B cell (primary cell): ENCODE results near the gene SLC25A25.

Experiments used
- CTCF ChIP-seq: fragments of 200-600 bp; IDR thresholded peaks from one replicate; pipeline ENCODE4 v1.8.0; 2022; ENCODE audit warnings: antibody characterized with exemption, mild to moderate bottlenecking
- EZH2 ChIP-seq: IDR thresholded peaks from 2 replicates; pipeline ENCODE4 v1.6.1; 2012; ENCODE audit warnings: borderline replicate concordance, low read depth, mild to moderate bottlenecking, moderate library complexity, low read length; ENCODE audit not compliant: insufficient read depth, poor library complexity, severe bottlenecking

DNA sequence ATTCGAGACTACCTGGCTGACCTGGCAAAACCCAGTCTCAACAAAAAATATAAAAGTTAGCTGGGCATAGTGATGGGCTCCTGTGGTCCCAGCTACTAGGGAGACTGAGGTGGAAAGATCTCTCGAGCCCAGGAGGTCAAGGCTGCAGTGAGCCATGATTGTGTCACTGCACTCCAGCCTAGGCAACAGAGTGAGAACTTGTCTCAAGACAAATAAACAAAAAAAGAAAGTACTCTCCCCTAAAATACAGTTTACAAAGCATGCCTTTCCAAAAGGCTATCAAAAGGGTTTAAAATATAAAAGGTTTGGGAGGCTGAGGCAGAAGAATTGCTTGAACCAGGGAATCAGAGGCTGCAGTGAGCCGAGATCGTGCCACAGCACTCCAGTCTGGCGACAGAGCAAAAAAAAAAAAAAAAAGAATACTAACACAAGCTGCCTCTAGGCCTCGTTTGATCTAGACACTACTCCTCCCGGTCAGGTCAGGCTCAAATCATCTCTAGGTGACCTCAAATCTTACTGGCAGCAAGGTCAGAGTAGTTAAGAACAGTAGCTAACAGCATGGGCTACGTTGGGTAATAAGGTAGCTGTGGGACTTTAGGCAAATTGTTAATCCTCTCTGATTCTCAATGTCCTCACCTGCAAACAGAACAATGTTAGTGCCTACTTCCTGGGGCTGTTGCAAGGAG is 10.2 kb upstream of the SLC25A25 start:
- TF ChIP-seq CTCF = no peak
- no peak for TF ChIP-seq EZH2
